Urinary bladder (tissue), 4 donors: ENCODE results near the gene TSPAN4. TPM values are rescaled to one million over a fixed set of nuclear protein-coding genes. Genes with fewer than 3 reads are reported as not detected.

ENCODE experiments used
- DNase-seq: peaks from one replicate; pipeline ENCODE4 v3.0.0-alpha.2; 2015; ENCODE audit errors: extremely low spot score
- H3K27ac ChIP-seq: one replicate; pipeline ENCODE4 v1.5.1; 2013; ENCODE audit warnings: low read depth, mild to moderate bottlenecking, moderate library complexity
- H3K36me3 ChIP-seq: one replicate; pipeline ENCODE4 v1.6.1; 2013; ENCODE audit warnings: mild to moderate bottlenecking, moderate library complexity; ENCODE audit not compliant: insufficient read depth
- H3K4me1 ChIP-seq: one replicate; pipeline ENCODE4 v1.6.1; 2013; ENCODE audit warnings: mild to moderate bottlenecking, moderate library complexity; ENCODE audit not compliant: insufficient read depth
- H3K4me3 ChIP-seq: one replicate; pipeline ENCODE4 v1.5.1; 2013; ENCODE audit warnings: low read depth, low read length
- WGBS: extraction: QIAGEN DNeasy Blood & Tissue Kit; methylation state at CpG from one replicate; pipeline ENCODE4 v1.1.7; 2013; 5-methylcytosine and 5-hydroxymethylcytosine counted together
- polyA plus RNA-seq: library from polyadenylated mRNA; stranded (reverse); fragments of 200-250 nt; gene quantifications from one replicate; pipeline ENCODE4 v1.2.3, GENCODE V29; 2013
- small RNA-seq: library from RNA; depleted of rRNA; stranded (forward); fragments of <200 nt; gene quantifications from one replicate; pipeline ENCODE3, GENCODE V24; 2014
- total RNA-seq: library from RNA; depleted of rRNA; stranded (reverse); fragments of >200 nt; gene quantifications from one replicate; pipeline ENCODE4 v1.2.3, GENCODE V29; 2014
- donor health status: healthy with polysubstance abuse.
- donor health status: healthy.

The TSPAN4 gene
- total and polyA plus RNA-seq, 2 donors, result 39.4 to 144 TPM

GRCh38 chr11:914747-915501 is 72.3 kb downstream of the TSPAN4 start:
- H3K4me1 ChIP-seq, result no peaks in the 10 kb centered on the region
- no peak overlapping the region for H3K27ac ChIP-seq
- DNase-seq, result no peak
- no peak overlapping the region for H3K4me3 ChIP-seq
- 81% methylated on average over 21 of the region's 21 CpGs for WGBS
- H3K36me3 ChIP-seq, result no peaks in the 10 kb centered on the region

Small RNA genes lying within 50 kb of the gene (small RNA-seq; reads per million reads assigned to genes)
- gene SNORA52, result not detected

Other genes starting within 250 kb of the TSPAN4 start
- 9.8 TPM for gene IRF7, start 226.9 kb upstream of the TSPAN4 start, total RNA-seq
- gene IRF7, start 226.9 kb upstream of the TSPAN4 start, polyA plus RNA-seq, result 23.2 TPM
- gene CDHR5, start 217.9 kb upstream of the TSPAN4 start, total RNA-seq, result not detected
- 0.05 TPM for gene CDHR5, start 217.9 kb upstream of the TSPAN4 start, polyA plus RNA-seq
- gene SCT, start 215.7 kb upstream of the TSPAN4 start, total RNA-seq, result not detected
- not detected for gene SCT, start 215.7 kb upstream of the TSPAN4 start, polyA plus RNA-seq
- gene DRD4, start 205.6 kb upstream of the TSPAN4 start, total RNA-seq, result not detected
- 0.39 TPM for gene DRD4, start 205.6 kb upstream of the TSPAN4 start, polyA plus RNA-seq
- gene DEAF1, start 147.6 kb upstream of the TSPAN4 start, total RNA-seq, result 14.9 TPM
- 29.7 TPM for gene DEAF1, start 147.6 kb upstream of the TSPAN4 start, polyA plus RNA-seq
- 10.8 TPM for gene TMEM80, start 147.0 kb upstream of the TSPAN4 start, total RNA-seq
- gene TMEM80, start 147.0 kb upstream of the TSPAN4 start, polyA plus RNA-seq, result 36.8 TPM
- 12.4 TPM for gene EPS8L2, start 136.6 kb upstream of the TSPAN4 start, total RNA-seq
- 23.2 TPM for gene EPS8L2, start 136.6 kb upstream of the TSPAN4 start, polyA plus RNA-seq
- gene TALDO1, start 95.4 kb upstream of the TSPAN4 start, total RNA-seq, result 62.9 TPM
- 201 TPM for gene TALDO1, start 95.4 kb upstream of the TSPAN4 start, polyA plus RNA-seq
- gene GATD1, start 65.4 kb upstream of the TSPAN4 start, total RNA-seq, result 26.4 TPM
- gene GATD1, start 65.4 kb upstream of the TSPAN4 start, polyA plus RNA-seq, result 43.3 TPM
- not detected for gene CEND1, start 52.8 kb upstream of the TSPAN4 start, total RNA-seq
- 1.4 TPM for gene CEND1, start 52.8 kb upstream of the TSPAN4 start, polyA plus RNA-seq
- gene SLC25A22, start 44.6 kb upstream of the TSPAN4 start, total RNA-seq, result 7.5 TPM
- 17.1 TPM for gene SLC25A22, start 44.6 kb upstream of the TSPAN4 start, polyA plus RNA-seq
- 7.2 TPM for gene PIDD1, start 37.6 kb upstream of the TSPAN4 start, total RNA-seq
- gene PIDD1, start 37.6 kb upstream of the TSPAN4 start, polyA plus RNA-seq, result 12.4 TPM
- gene RPLP2, start 32.9 kb upstream of the TSPAN4 start, total RNA-seq, result 189 TPM
- gene RPLP2, start 32.9 kb upstream of the TSPAN4 start, polyA plus RNA-seq, result 1,859 TPM
- 13.6 TPM for gene PNPLA2, start 23.9 kb upstream of the TSPAN4 start, total RNA-seq
- gene PNPLA2, start 23.9 kb upstream of the TSPAN4 start, polyA plus RNA-seq, result 131 TPM
- gene CRACR2B, start 14.9 kb upstream of the TSPAN4 start, total RNA-seq, result 5.9 TPM
- 20.2 TPM for gene CRACR2B, start 14.9 kb upstream of the TSPAN4 start, polyA plus RNA-seq
- 115 TPM for gene CD151, start 9.9 kb upstream of the TSPAN4 start, total RNA-seq
- gene CD151, start 9.9 kb upstream of the TSPAN4 start, polyA plus RNA-seq, result 692 TPM
- gene POLR2L, start 323 bp upstream of the TSPAN4 start, total RNA-seq, result 21.7 TPM
- 148 TPM for gene POLR2L, start 323 bp upstream of the TSPAN4 start, polyA plus RNA-seq
- 23.4 TPM for gene CHID1, start 68.0 kb downstream of the TSPAN4 start, total RNA-seq
- gene CHID1, start 68.0 kb downstream of the TSPAN4 start, polyA plus RNA-seq, result 62.3 TPM
- 26.5 TPM for gene AP2A2, start 83.0 kb downstream of the TSPAN4 start, total RNA-seq
- 51.4 TPM for gene AP2A2, start 83.0 kb downstream of the TSPAN4 start, polyA plus RNA-seq
- gene MUC6, start 193.9 kb downstream of the TSPAN4 start, total RNA-seq, result not detected
- not detected for gene MUC6, start 193.9 kb downstream of the TSPAN4 start, polyA plus RNA-seq
- gene MUC2, start 232.0 kb downstream of the TSPAN4 start, total RNA-seq, result not detected
- 0.01 TPM for gene MUC2, start 232.0 kb downstream of the TSPAN4 start, polyA plus RNA-seq